ENCODE measurements around the gene FBXO8.

DNA sequence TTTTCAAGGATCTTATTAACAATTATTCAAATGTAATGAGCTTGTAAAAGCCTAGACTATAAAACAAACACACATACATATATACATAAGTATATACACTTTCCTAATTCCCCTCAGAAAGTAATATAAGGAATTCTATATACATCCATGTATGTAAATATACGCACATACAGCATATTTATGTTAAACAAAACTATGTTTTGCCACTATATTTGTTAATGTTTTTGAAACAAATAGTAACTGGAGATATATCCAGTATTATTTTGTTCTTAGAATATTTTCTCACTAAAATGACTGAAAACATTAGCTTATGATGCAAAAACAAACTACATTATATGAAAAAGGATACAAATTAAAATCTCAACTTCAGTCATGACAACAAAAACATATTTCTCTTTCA, 85.1 kb downstream of the FBXO8 start:
- TF ChIP-seq, protein P1, sequence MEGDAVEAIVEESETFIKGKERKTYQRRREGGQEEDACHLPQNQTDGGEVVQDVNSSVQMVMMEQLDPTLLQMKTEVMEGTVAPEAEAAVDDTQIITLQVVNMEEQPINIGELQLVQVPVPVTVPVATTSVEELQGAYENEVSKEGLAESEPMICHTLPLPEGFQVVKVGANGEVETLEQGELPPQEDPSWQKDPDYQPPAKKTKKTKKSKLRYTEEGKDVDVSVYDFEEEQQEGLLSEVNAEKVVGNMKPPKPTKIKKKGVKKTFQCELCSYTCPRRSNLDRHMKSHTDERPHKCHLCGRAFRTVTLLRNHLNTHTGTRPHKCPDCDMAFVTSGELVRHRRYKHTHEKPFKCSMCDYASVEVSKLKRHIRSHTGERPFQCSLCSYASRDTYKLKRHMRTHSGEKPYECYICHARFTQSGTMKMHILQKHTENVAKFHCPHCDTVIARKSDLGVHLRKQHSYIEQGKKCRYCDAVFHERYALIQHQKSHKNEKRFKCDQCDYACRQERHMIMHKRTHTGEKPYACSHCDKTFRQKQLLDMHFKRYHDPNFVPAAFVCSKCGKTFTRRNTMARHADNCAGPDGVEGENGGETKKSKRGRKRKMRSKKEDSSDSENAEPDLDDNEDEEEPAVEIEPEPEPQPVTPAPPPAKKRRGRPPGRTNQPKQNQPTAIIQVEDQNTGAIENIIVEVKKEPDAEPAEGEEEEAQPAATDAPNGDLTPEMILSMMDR (IDR thresholded peaks at IDR 0.05): no peak
- TF ChIP-seq EZH2 (IDR thresholded peaks at IDR 0.05): no peak
